HepG2 (cell line): ENCODE measurements around the gene HSD17B8. TPM values are rescaled to one million over a fixed set of nuclear protein-coding genes. Genes with fewer than 3 reads are reported as not detected.
A peak's percentile ranks its signal among the peaks of the same experiment; 100 is the strongest.

Experiments
- ARNT ChIP-seq: fragments of 450-650 bp; IDR thresholded peaks from 2 replicates; pipeline ENCODE4 v1.6.1; 2017
- ATF1 ChIP-seq: IDR thresholded peaks from 2 replicates; pipeline ENCODE4 v1.6.1; 2016; ENCODE audit warnings: mild to moderate bottlenecking, control low read depth
- GATAD1 ChIP-seq: IDR thresholded peaks from 2 replicates; pipeline ENCODE4 v1.6.1; 2016; ENCODE audit warnings: missing genetic modification reagents, missing compliant biosample characterization
- HMG20A ChIP-seq: IDR thresholded peaks from 2 replicates; pipeline ENCODE4 v1.6.1; 2016; ENCODE audit warnings: borderline replicate concordance
- HNRNPH1 ChIP-seq: fragments of 200-400 bp; formaldehyde crosslinking; optimal IDR thresholded peaks from 2 replicates; pipeline ENCODE3; 2017; ENCODE audit warnings: mild to moderate bottlenecking, low read depth, low read length
- HNRNPK ChIP-seq: fragments of 200-400 bp; formaldehyde crosslinking; IDR thresholded peaks from 2 replicates; pipeline ENCODE4 v1.6.1; 2018; ENCODE audit warnings: low read length, low read depth, moderate library complexity, mild to moderate bottlenecking; ENCODE audit not compliant: poor library complexity, severe bottlenecking
- KLF16 ChIP-seq, 2 experiments: sonication (generic) in 1 of 2; formaldehyde crosslinking in 1 of 2; IDR thresholded peaks; 2 replicates each; pipeline versions ENCODE4 v1.6.1 to v1.8.0; 2016 to 2023; ENCODE audit warnings: missing genetic modification reagents in 2 of 2, missing compliant biosample characterization in 1 of 2
- MAFG ChIP-seq: sonication (generic); formaldehyde crosslinking; IDR thresholded peaks from 2 replicates; pipeline ENCODE4 v1.5.1; 2020; ENCODE audit warnings: mild to moderate bottlenecking, missing genetic modification reagents
- RBFOX2 ChIP-seq: fragments of 200-400 bp; formaldehyde crosslinking; IDR thresholded peaks from 2 replicates; pipeline ENCODE4 v1.6.1; 2017; ENCODE audit warnings: low read depth, mild to moderate bottlenecking, low read length
- SP140L ChIP-seq: sonication (generic); formaldehyde crosslinking; IDR thresholded peaks from 2 replicates; pipeline ENCODE4 v1.4.0; 2020; ENCODE audit warnings: missing genetic modification reagents, borderline replicate concordance
- SRF ChIP-seq: IDR thresholded peaks from 2 replicates; pipeline ENCODE4 v1.6.1; 2011; ENCODE audit warnings: mild to moderate bottlenecking, low read depth, low read length, moderate library complexity
- WIZ ChIP-seq: sonication (generic); formaldehyde crosslinking; IDR thresholded peaks from 2 replicates; pipeline ENCODE4 v1.5.1; 2020; ENCODE audit warnings: mild to moderate bottlenecking, missing genetic modification reagents
- ZNF101 ChIP-seq: sonication (generic); formaldehyde crosslinking; IDR thresholded peaks from 2 replicates; pipeline ENCODE4 v1.4.0; 2020; ENCODE audit warnings: mild to moderate bottlenecking, low read depth, missing genetic modification reagents, borderline replicate concordance
- ZNF589 ChIP-seq: sonication (generic); formaldehyde crosslinking; conservative IDR thresholded peaks from 2 replicates; pipeline ENCODE4 v1.8.0; 2022; ENCODE audit warnings: mild to moderate bottlenecking, moderate library complexity, missing genetic modification reagents
- ZNF616 ChIP-seq: sonication (generic); formaldehyde crosslinking; IDR thresholded peaks from 2 replicates; pipeline ENCODE4 v1.5.0; 2020; ENCODE audit warnings: low read depth, mild to moderate bottlenecking, missing genetic modification reagents
- ZNF644 ChIP-seq: IDR thresholded peaks from 2 replicates; pipeline ENCODE4 v1.6.1; 2016; ENCODE audit warnings: low read depth
- polyA plus RNA-seq, 8 experiments: library from polyadenylated mRNA; depleted of rRNA in 3 of 8; stranded (reverse) in 7 of 8; unstranded in 1 of 8; fragments of >200 nt; fragmentation: Illumina TruSeq in 4 of 8; extraction: Trizol in 4 of 8; gene quantifications; 2 replicates each; pipeline versions ENCODE4 v1.2.1 to v1.2.3, GENCODE V29; 2011 to 2016; ENCODE audit warnings: low read depth in 4 of 8, missing spikeins in 1 of 8, mixed read lengths in 1 of 8; ENCODE audit not compliant: insufficient read depth in 1 of 8
- total RNA-seq, 5 experiments: library from RNA; depleted of rRNA; stranded (reverse); fragments of >200 nt; fragmentation: Illumina TruSeq; extraction: Trizol; gene quantifications; 2 replicates each; pipeline ENCODE4 v1.2.3, GENCODE V29; 2016; ENCODE audit warnings: low read depth in 1 of 5
- TF ChIP-seq, protein P1 (sequence below): sonication (generic); formaldehyde crosslinking; conservative IDR thresholded peaks from 2 replicates; pipeline ENCODE4 v1.4.0; 2020; ENCODE audit warnings: missing genetic modification reagents
- TF ChIP-seq, protein P2 (sequence below): sonication (generic); formaldehyde crosslinking; IDR thresholded peaks from 2 replicates; pipeline ENCODE4 v1.4.0; 2020; ENCODE audit warnings: missing genetic modification reagents, low read depth, mild to moderate bottlenecking, borderline replicate concordance
- TF ChIP-seq, protein P3 (sequence below): sonication (generic); formaldehyde crosslinking; conservative IDR thresholded peaks from 2 replicates; pipeline ENCODE4 v1.4.0; 2020; ENCODE audit warnings: missing genetic modification reagents
- TF ChIP-seq, protein P4 (sequence below): sonication (generic); formaldehyde crosslinking; IDR thresholded peaks from 2 replicates; pipeline ENCODE4 v1.4.0; 2020; ENCODE audit warnings: mild to moderate bottlenecking, missing genetic modification reagents
- TF ChIP-seq, protein P5 (sequence below): sonication (generic); formaldehyde crosslinking; IDR thresholded peaks from 2 replicates; pipeline ENCODE4 v1.8.0; 2022; ENCODE audit warnings: missing genetic modification reagents, mild to moderate bottlenecking, moderate library complexity, borderline replicate concordance

HSD17B8 gene
- total and polyA plus RNA-seq, 2 of the 13 experiments (the other 11 are each of a cell fraction or from before 2014, with no cell fraction given) = 12.6 to 20.1 TPM

DNA sequence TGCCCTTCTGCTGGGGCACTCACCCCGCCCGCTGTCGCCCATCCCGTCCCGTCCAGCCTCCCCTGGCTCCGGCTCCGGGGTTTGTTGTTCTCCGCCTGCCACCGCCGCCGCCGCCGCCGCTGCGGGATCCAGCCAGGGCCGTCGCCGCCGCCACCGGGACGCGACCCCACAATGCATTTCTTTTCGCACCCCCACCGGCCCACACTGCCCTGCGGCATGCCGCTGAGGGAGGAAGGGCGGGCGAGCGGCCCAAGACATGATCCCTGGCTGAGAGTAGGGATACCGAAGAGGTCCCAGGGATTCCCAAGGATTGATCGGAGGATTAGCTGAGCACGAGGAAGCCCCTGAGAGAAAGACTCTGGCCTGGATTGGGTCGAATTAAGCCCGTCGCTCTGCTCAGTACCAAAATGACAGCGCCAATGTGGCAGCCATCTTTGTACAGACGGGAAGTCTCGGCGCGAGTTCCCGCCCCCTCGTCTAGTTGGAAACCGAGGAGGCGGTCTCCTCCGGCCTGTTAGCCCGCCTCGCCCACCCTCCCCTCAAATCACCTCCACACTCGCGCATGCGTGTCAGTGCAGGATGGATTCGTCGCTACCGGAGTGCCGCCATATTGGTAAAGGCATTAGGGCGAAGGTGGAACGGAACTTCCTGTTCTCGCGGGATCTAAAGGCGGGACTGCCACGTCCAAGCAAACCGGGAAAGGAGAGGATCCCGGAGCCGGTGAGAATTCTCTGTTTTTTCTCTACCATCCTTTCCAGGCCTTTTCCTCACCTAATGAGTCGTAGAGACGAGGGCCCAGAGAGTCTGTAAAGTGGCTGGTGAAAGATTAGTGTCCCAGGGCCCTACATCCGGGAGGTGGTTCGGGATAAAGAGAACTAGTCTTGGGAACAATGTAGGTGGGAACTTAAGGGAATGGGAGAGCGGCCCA, 4.0 kb upstream of the HSD17B8 start, which contains the start of the genes RXRB and SLC39A7 (continued):
- no peak for TF ChIP-seq SRF
- peak; percentile 91 for TF ChIP-seq HNRNPK
- TF ChIP-seq, protein P1, sequence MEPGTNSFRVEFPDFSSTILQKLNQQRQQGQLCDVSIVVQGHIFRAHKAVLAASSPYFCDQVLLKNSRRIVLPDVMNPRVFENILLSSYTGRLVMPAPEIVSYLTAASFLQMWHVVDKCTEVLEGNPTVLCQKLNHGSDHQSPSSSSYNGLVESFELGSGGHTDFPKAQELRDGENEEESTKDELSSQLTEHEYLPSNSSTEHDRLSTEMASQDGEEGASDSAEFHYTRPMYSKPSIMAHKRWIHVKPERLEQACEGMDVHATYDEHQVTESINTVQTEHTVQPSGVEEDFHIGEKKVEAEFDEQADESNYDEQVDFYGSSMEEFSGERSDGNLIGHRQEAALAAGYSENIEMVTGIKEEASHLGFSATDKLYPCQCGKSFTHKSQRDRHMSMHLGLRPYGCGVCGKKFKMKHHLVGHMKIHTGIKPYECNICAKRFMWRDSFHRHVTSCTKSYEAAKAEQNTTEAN (CRISPR knock-in tag) = peak; percentile 79; the same call in 1 of the 2 replicates
- TF ChIP-seq, protein P2, sequence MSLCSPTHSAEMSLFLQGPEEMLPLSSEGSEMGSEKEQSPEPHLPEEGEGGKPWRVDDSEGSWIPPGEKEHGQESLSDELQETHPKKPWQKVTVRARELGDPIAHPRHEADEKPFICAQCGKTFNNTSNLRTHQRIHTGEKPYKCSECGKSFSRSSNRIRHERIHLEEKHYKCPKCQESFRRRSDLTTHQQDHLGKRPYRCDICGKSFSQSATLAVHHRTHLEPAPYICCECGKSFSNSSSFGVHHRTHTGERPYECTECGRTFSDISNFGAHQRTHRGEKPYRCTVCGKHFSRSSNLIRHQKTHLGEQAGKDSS (CRISPR knock-in tag) = peak; percentile 70
- TF ChIP-seq HMG20A (CRISPR knock-in tag) = no peak; the same call in none of the 2 replicates
- no peak for TF ChIP-seq HNRNPH1
- TF ChIP-seq ZNF101 (CRISPR knock-in tag) = 0 out of 2 replicates have a peak, but pooled peaks have one; percentile 67
- TF ChIP-seq, protein P3, sequence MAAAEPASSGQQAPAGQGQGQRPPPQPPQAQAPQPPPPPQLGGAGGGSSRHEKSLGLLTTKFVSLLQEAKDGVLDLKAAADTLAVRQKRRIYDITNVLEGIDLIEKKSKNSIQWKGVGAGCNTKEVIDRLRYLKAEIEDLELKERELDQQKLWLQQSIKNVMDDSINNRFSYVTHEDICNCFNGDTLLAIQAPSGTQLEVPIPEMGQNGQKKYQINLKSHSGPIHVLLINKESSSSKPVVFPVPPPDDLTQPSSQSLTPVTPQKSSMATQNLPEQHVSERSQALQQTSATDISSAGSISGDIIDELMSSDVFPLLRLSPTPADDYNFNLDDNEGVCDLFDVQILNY (CRISPR knock-in tag) = 0 out of 2 replicates have a peak, but pooled peaks have one; percentile 47
- peak; percentile 35; the same call in 1 of the 2 replicates for TF ChIP-seq ZNF616
- TF ChIP-seq, protein P4, sequence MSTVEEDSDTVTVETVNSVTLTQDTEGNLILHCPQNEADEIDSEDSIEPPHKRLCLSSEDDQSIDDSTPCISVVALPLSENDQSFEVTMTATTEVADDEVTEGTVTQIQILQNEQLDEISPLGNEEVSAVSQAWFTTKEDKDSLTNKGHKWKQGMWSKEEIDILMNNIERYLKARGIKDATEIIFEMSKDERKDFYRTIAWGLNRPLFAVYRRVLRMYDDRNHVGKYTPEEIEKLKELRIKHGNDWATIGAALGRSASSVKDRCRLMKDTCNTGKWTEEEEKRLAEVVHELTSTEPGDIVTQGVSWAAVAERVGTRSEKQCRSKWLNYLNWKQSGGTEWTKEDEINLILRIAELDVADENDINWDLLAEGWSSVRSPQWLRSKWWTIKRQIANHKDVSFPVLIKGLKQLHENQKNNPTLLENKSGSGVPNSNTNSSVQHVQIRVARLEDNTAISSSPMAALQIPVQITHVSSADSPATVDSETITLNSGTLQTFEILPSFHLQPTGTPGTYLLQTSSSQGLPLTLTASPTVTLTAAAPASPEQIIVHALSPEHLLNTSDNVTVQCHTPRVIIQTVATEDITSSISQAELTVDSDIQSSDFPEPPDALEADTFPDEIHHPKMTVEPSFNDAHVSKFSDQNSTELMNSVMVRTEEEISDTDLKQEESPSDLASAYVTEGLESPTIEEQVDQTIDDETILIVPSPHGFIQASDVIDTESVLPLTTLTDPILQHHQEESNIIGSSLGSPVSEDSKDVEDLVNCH (CRISPR knock-in tag) = 0 out of 2 replicates have a peak, but pooled peaks have one; percentile 4
- TF ChIP-seq SP140L = no peak
- TF ChIP-seq ARNT = no peak
- peak; percentile 61; the same call in 1 of the 2 replicates for TF ChIP-seq ZNF589 (CRISPR knock-in tag)
- peak; percentile 77 for TF ChIP-seq ATF1
- peak; percentile 98 for TF ChIP-seq RBFOX2
- peak in 1 of 2 experiments; percentile 83; a peak in 2 of 4 replicates for TF ChIP-seq KLF16 (CRISPR knock-in tag; IDR thresholded peaks at IDR 0.05)
- peak; percentile 58; the same call in 1 of the 2 replicates for TF ChIP-seq WIZ (CRISPR knock-in tag)
- no peak for TF ChIP-seq MAFG (CRISPR knock-in tag)
- peak; percentile 89 for TF ChIP-seq GATAD1 (CRISPR knock-in tag)
- TF ChIP-seq, protein P5, sequence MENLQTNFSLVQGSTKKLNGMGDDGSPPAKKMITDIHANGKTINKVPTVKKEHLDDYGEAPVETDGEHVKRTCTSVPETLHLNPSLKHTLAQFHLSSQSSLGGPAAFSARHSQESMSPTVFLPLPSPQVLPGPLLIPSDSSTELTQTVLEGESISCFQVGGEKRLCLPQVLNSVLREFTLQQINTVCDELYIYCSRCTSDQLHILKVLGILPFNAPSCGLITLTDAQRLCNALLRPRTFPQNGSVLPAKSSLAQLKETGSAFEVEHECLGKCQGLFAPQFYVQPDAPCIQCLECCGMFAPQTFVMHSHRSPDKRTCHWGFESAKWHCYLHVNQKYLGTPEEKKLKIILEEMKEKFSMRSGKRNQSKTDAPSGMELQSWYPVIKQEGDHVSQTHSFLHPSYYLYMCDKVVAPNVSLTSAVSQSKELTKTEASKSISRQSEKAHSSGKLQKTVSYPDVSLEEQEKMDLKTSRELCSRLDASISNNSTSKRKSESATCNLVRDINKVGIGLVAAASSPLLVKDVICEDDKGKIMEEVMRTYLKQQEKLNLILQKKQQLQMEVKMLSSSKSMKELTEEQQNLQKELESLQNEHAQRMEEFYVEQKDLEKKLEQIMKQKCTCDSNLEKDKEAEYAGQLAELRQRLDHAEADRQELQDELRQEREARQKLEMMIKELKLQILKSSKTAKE = peak; percentile 60
- peak; percentile 92 for TF ChIP-seq ZNF644 (CRISPR knock-in tag)
